ENCODE results near the gene ECHS1. TPM values are rescaled to one million over a fixed set of nuclear protein-coding genes. Genes with fewer than 3 reads are reported as not detected.

ECHS1 gene
- total and polyA plus RNA-seq, 2 experiments from 2014 or later, result 92.1 to 127 TPM

GRCh38 chr10:133403359-133403758 lies 30.2 kb upstream of the ECHS1 start:
- H4K20me1 ChIP-seq (replicated peaks; ENCODE audit: insufficient read depth), result peaks cover 32% of the 10 kb centered on the region
- H3K36me3 ChIP-seq (ENCODE audit: insufficient read depth), result peaks cover 5% of the 10 kb centered on the region
- TF ChIP-seq JUNB (IDR thresholded peaks at IDR 0.05; ENCODE audit: unreplicated experiment) (no peak), ZNF331 (CRISPR knock-in tag; IDR thresholded peaks at IDR 0.05; ENCODE audit: low read depth) (no peak), REST (IDR thresholded peaks at IDR 0.05; ENCODE audit: unreplicated experiment) (no peak), NANOG (IDR thresholded peaks at IDR 0.05; ENCODE audit: borderline replicate concordance) (no peak), CREB1 (CRISPR knock-in tag; IDR thresholded peaks at IDR 0.05; ENCODE audit: low read depth) (no peak), STAT1 (IDR thresholded peaks at IDR 0.05; ENCODE audit: unreplicated experiment) (no peak)
- no peaks in the 10 kb centered on the region for H3K27me3 ChIP-seq (ENCODE audit: insufficient read depth)
- ATAC-seq (no peak), DNase-seq (ENCODE audit: low spot score) (no peak)
- H2AFZ ChIP-seq, result no peak overlapping the region
- peaks cover 55% of the 10 kb centered on the region for H3K79me2 ChIP-seq (replicated peaks; ENCODE audit: insufficient read depth)
- no peaks in the 10 kb centered on the region for H3F3A ChIP-seq (replicated peaks; ENCODE audit: low read depth)
- Mint-ChIP-seq H3K36me3 (ENCODE audit: low read depth) (peaks cover 79% of the 10 kb centered on the region), H3K27me3 (ENCODE audit: insufficient read depth, low read depth, poor library complexity) (peaks cover 6% of the 10 kb centered on the region), H3K27ac (no peak overlapping the region), H3K4me3 (no peak overlapping the region), H3K4me1 (no peaks in the 10 kb centered on the region), H3K9me3 (no peaks in the 10 kb centered on the region)
- no peak overlapping the region for H3K4me2 ChIP-seq
- no peak overlapping the region for H3K4me3 ChIP-seq
- H3K9me2 ChIP-seq (ENCODE audit: insufficient read depth), result no peaks in the 10 kb centered on the region
- H3K27ac ChIP-seq (ENCODE audit: low read depth), result no peak overlapping the region
- H3K4me1 ChIP-seq (ENCODE audit: insufficient read depth), result no peaks in the 10 kb centered on the region

- DNase-seq (ENCODE audit: low spot score), result no peak
- Histone ChIP-seq H3K79me2 (replicated peaks; ENCODE audit: insufficient read depth) (peaks cover 54% of the 10 kb centered on the region), H3K27me3 (ENCODE audit: insufficient read depth) (no peaks in the 10 kb centered on the region), H3K9me2 (ENCODE audit: insufficient read depth) (no peaks in the 10 kb centered on the region), H3K4me1 (ENCODE audit: insufficient read depth) (no peaks in the 10 kb centered on the region), H3K4me3 (no peak overlapping the region), H4K20me1 (replicated peaks; ENCODE audit: insufficient read depth) (peaks cover 26% of the 10 kb centered on the region), H2AFZ (no peak overlapping the region), H3F3A (replicated peaks; ENCODE audit: low read depth) (no peaks in the 10 kb centered on the region), H3K27ac (ENCODE audit: low read depth) (no peak overlapping the region), H3K4me2 (no peak overlapping the region), H3K36me3 (ENCODE audit: insufficient read depth) (peaks cover 5% of the 10 kb centered on the region)
- Mint-ChIP-seq H3K27me3 (ENCODE audit: insufficient read depth, low read depth, poor library complexity) (peaks cover 6% of the 10 kb centered on the region), H3K27ac (no peak overlapping the region), H3K4me3 (no peak overlapping the region), H3K9me3 (no peaks in the 10 kb centered on the region), H3K36me3 (ENCODE audit: low read depth) (peaks cover 79% of the 10 kb centered on the region), H3K4me1 (no peaks in the 10 kb centered on the region)
- ATAC-seq, result no peak
- TF ChIP-seq REST (IDR thresholded peaks at IDR 0.05; ENCODE audit: unreplicated experiment) (no peak), CTCF (conservative IDR thresholded peaks at IDR 0.05; ENCODE audit: low read depth in 2 of 2) (no peak), NANOG (IDR thresholded peaks at IDR 0.05; ENCODE audit: borderline replicate concordance) (no peak)
These were observed 29.0 kb upstream of the ECHS1 start for GRCh38 chr10:133401981-133402725.

All from GM23338 (cell line).